ENCODE data around the gene SDS.

The SDS gene

GRCh38 chr12:113347892-113348291 is 55.8 kb downstream of the SDS start:
- DNase-seq (ENCODE audit: low read depth in 2 of 2) = no peak

- no peak for DNase-seq (ENCODE audit: low read depth in 2 of 2)
Observed at GRCh38 chr12:113347107-113347506, 56.6 kb downstream of the SDS start.

GRCh38 chr12:113346353-113346752 is 57.3 kb downstream of the SDS start:
- no peak for DNase-seq (ENCODE audit: low read depth in 2 of 2)

- DNase-seq (ENCODE audit: low read depth in 2 of 2) = no peak
Observed at GRCh38 chr12:113345318-113345717, 58.4 kb downstream of the SDS start.

All from activated CD4-positive, alpha-beta T cell treated with anti-CD3 and anti-CD28 coated beads for 24 hours (primary cell).